ENCODE results near the gene CYP19A1. TPM values are rescaled to one million over a fixed set of nuclear protein-coding genes. Genes with fewer than 3 reads are reported as not detected.

Gene CYP19A1
- total and polyA plus RNA-seq, 9 of the 15 experiments (the other 6 are each of a cell fraction or from before 2014, with no cell fraction given) = 0.16 to 0.63 (median 0.47) TPM; not detected in 3

DNA sequence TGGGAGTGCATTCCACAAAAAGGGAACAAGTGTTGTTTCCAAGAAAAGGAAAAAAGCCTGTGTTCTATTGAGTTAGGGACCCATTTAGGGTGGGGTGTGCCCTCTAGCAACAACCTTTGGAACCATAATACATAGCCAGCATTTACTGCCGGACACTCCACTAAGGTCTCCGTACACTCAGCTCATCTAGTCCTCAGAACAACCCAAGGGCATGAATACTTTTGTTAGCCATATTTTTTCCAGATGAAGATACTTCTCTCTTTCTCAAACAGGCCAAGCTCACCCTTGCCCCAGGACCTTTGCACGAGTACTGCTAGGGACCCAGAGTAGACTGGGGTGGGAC, 49.3 kb upstream of the CYP19A1 start:
- H3K4me2 ChIP-seq (ENCODE audit: insufficient read depth, low read length) = no peak overlapping the region
- H2AFZ ChIP-seq (ENCODE audit: low read depth, low read length) = no peak overlapping the region
- TF ChIP-seq ZBTB40 (IDR thresholded peaks at IDR 0.05) (no peak), ZBTB40 (CRISPR knock-in tag; IDR thresholded peaks at IDR 0.05) (no peak)
- TF ChIP-seq, protein P1, sequence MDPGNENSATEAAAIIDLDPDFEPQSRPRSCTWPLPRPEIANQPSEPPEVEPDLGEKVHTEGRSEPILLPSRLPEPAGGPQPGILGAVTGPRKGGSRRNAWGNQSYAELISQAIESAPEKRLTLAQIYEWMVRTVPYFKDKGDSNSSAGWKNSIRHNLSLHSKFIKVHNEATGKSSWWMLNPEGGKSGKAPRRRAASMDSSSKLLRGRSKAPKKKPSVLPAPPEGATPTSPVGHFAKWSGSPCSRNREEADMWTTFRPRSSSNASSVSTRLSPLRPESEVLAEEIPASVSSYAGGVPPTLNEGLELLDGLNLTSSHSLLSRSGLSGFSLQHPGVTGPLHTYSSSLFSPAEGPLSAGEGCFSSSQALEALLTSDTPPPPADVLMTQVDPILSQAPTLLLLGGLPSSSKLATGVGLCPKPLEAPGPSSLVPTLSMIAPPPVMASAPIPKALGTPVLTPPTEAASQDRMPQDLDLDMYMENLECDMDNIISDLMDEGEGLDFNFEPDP (CRISPR knock-in tag; IDR thresholded peaks at IDR 0.05) = no peak
- no peak overlapping the region for H3K9ac ChIP-seq (ENCODE audit: insufficient read depth in 1 of 2, low read depth in 2 of 2, low read length in 2 of 2)
- whole genome bisulfite sequencing (ENCODE audit: insufficient coverage, low coverage, missing lambda C conversion rate) = 15% methylated on average over 3 of the region's 3 CpGs
- no peaks in the 10 kb centered on the region for H4K20me1 ChIP-seq (replicated peaks; ENCODE audit: control insufficient read depth, insufficient read depth, low read length)
- H3K9me3 ChIP-seq (replicated peaks; ENCODE audit: control insufficient read depth, insufficient read depth, low read depth, low read length) = no peaks in the 10 kb centered on the region
- POLR2A ChIA-PET = interaction anchor here (1.3 kb wide), 1 partner anchor 162 kb away, joined by 6 read pairs; no protein-coding TSS in a partner anchor
- ATAC-seq (no peak), DNase-seq (ENCODE audit: extremely low read depth in 1 of 4, low spot score in 3 of 4) (no peak), FAIRE-seq (no peak)
- H3K9me1 ChIP-seq (ENCODE audit: control insufficient read depth, insufficient read depth, low read length) = no peaks in the 10 kb centered on the region
- no peak overlapping the region for H3K27ac ChIP-seq (ENCODE audit: extremely low read depth, low read depth, low read length)
- H3K4me3 ChIP-seq = no peak overlapping the region
- in situ Hi-C loops (cut with MboI) (loop anchor here (5.0 kb wide), 1 partner anchor 225 kb away; no protein-coding TSS in a partner anchor), intact Hi-C loops (cut with micrococcal nuclease) (no loop called here)
- H3K36me3 ChIP-seq (ENCODE audit: control insufficient read depth, insufficient read depth, low read length) = no peaks in the 10 kb centered on the region
- no TSS peak for BruUV-seq (replicated peaks)
- no peaks in the 10 kb centered on the region for H3K79me2 ChIP-seq (ENCODE audit: control insufficient read depth, insufficient read depth, low read length)
- CTCF ChIA-PET (ENCODE audit: low intra/inter-chr PET ratio) = no interaction called here
- peaks cover 16 to 44% of the 10 kb centered on the region in 2 experiments; a peak in 4 of 5 replicates for H3K27me3 ChIP-seq (ENCODE audit: control insufficient read depth in 2 of 2, insufficient read depth in 2 of 2, low read length in 2 of 2)
- H3K4me1 ChIP-seq (replicated peaks in 1 of 2; ENCODE audit: control insufficient read depth in 2 of 2, insufficient read depth in 2 of 2, low read length in 2 of 2) = no peaks in the 10 kb centered on the region; a peak in 1 of 5 replicates

Measured in K562 (cell line).